HG03571 (cell line): ENCODE results near the gene ZNF480.
"Not testable (repeated sequence)": the region's sequence is repeated elsewhere in the genome, so short reads cannot be mapped to it uniquely, and the experiment has no call there.

Experiments used
- ATAC-seq: cut with Tn5 transposase; IDR thresholded peaks from one replicate; pipeline ENCODE4 v1.9.1; 2021; ENCODE audit not compliant: unreplicated experiment

Gene ZNF480

GRCh38 chr19:52336791-52337381 is 39.9 kb downstream of the ZNF480 start:
- no peak for ATAC-seq

- not testable (repeated sequence) for ATAC-seq
These were observed 42.1 kb downstream of the ZNF480 start for GRCh38 chr19:52339022-52339421.

- no peak for ATAC-seq
These were observed 46.6 kb downstream of the ZNF480 start for GRCh38 chr19:52343548-52343947.

GRCh38 chr19:52345162-52345561 is 48.2 kb downstream of the ZNF480 start:
- no peak for ATAC-seq

GRCh38 chr19:52351512-52351911 is 54.5 kb downstream of the ZNF480 start:
- no peak for ATAC-seq

GRCh38 chr19:52366414-52366824 is 69.5 kb downstream of the ZNF480 start:
- no peak for ATAC-seq

GRCh38 chr19:52369559-52370340 is 72.8 kb downstream of the ZNF480 start, which contains the start of gene ZNF880:
ZNF880 (plus strand) TSS chr19:52369923; CDS start chr19:52369966, 43 bp downstream.
- ATAC-seq = no peak

- ATAC-seq = no peak
These were observed 73.4 kb downstream of the ZNF480 start for GRCh38 chr19:52370341-52370710.
